ENCODE results near the gene DPF3.

DNA sequence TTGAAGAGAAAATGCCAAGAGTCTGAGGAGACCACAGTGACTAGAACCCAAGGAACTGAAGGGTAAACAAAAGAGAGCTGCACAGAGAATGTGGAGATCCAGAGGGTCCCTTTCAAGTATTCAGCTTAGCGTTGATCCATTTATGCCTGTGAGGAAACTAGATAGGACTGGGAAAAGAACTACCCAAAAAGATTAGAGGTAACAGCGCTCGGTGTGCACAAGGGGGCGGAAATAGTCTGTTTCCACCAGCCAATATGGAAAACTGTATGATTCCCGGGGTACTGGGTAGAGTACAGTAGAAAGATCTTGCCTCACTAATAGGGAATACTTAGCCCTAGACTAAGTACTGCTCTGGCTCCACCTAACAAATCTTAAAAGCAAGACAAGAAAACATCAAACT lies 135.5 kb downstream of the DPF3 start:
- TF ChIP-seq, protein P1, sequence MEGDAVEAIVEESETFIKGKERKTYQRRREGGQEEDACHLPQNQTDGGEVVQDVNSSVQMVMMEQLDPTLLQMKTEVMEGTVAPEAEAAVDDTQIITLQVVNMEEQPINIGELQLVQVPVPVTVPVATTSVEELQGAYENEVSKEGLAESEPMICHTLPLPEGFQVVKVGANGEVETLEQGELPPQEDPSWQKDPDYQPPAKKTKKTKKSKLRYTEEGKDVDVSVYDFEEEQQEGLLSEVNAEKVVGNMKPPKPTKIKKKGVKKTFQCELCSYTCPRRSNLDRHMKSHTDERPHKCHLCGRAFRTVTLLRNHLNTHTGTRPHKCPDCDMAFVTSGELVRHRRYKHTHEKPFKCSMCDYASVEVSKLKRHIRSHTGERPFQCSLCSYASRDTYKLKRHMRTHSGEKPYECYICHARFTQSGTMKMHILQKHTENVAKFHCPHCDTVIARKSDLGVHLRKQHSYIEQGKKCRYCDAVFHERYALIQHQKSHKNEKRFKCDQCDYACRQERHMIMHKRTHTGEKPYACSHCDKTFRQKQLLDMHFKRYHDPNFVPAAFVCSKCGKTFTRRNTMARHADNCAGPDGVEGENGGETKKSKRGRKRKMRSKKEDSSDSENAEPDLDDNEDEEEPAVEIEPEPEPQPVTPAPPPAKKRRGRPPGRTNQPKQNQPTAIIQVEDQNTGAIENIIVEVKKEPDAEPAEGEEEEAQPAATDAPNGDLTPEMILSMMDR (IDR thresholded peaks at IDR 0.05), result no peak
- TF ChIP-seq POLR2A (IDR thresholded peaks at IDR 0.05), result no peak

Measured in adrenal gland (tissue), 5 donors.